Endometrium (tissue), 2 donors: ENCODE data around the gene TBC1D23.
"Not testable (repeated sequence)": the region's sequence is repeated elsewhere in the genome, so short reads cannot be mapped to it uniquely, and the experiment has no call there.

Experiments used
- FAIRE-seq: peaks from 2 replicates; lab custom pipeline; 2012; peaks lifted over from hg19 to GRCh38; lab: Jason Lieb, UNC
- donor health status: control.
- donor health status: control.

The TBC1D23 gene

DNA sequence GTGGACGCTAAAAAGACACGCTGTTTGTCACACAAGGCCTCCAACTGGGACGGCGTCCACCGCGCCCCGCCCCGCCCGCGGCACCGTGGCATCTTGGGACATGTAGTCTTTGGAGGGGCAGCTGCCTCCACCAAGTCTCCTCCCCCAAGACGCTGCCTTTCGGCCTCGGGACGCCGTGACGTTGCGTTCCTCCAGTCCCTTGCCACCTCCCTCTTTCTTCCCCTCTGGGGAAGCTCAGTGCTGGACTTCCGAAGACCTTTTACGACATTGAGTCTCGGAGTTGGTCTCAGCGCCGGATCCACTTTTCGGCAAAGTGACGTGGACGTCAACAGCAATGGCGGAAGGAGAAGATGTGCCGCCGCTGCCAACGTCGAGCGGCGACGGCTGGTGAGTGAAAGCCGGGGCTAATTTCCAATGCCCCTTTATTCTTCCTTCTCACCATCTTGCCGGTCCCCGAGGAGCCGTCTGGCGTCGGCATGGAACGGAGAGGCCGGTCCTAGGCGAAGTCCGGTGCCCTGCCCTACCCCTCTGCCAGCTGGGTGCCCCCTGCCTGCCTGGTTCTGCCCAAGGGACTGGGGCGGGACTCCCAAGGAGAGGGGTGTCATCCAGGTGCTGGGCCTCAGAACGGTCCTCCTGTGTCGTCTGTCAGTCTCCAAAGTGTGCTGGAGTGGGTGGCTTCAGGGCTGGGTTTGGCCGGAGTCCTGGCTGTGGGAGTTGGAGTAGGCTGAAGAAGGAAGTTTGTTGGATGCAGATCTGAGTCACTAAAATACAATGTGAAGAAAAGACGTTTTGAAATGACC, at the start of gene TBC1D23:
TBC1D23 (plus strand) TSS at position 308 of the 800 bp plus-strand sequence; CDS start at position 335, 27 bp downstream.
- peak; percentile 100 for FAIRE-seq

DNA sequence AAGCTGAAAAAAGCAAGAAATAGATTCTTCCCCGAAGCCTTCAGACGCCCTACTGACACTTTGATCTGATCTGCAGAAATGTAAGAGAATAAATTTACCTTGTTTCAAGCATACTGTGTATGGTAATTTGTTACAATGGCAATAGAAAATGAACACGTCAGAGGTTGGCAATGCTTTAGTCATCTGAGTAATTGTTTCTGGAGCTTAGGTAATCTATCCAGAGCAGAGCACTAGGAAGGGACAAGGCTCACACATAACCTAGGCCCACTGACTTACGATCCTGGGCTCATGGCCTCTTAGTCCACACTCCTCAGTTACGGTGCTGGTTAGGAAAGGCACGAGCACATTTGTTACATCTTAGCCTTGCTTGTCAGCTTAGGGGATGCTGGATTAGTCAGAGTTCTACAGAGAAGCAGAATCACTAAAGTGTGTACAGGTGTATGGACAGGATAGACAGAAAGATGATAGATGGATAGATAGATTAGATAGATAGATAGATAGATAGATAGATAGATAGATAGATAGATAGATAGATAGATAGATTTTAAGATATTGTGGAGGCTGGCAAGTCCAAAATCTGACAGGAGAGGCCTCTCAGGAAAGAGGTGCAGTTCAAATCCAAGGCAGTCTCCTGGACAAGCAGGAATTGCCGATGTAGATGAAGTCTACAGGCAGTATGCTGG, 46.8 kb upstream of the TBC1D23 start:
- FAIRE-seq, result no peak

DNA sequence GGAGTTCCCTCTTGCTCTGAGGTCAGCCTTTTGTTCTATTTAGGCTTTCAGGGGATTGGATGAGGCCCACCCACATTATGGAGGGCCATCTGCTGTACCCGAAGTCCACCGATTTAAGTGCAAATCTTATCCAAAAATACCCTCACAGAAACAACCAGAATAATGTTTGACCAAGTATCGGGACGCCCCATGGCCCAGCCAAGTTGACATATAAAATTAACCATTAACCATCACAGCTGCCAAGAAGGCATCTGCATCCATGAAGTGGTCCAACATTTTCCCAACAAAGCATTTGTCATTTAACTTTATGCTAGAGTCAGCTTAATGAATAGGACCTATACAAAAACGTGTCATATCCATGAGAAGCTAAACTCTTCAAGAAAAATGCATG, 46.2 kb upstream of the TBC1D23 start:
- FAIRE-seq, result no peak

DNA sequence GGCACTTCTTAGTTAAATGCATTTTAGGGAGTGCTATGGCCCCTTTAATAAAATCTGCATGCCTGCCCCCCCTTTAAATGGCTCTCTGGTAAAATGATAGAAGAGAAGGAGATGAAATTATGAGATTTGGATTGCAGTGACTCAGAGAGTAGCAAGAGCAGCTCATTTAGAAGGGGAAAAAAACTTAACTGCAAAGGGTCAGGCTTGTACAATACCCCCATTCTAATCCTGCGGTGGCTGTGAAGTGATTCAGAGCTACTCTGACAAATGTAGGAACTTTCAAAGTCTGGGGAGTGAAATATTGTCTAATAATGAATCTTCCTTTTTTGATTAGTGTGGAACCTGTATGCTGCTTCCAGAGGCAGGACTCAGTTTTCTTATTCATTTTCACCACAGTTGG, 44.1 kb upstream of the TBC1D23 start:
- FAIRE-seq, result no peak

DNA sequence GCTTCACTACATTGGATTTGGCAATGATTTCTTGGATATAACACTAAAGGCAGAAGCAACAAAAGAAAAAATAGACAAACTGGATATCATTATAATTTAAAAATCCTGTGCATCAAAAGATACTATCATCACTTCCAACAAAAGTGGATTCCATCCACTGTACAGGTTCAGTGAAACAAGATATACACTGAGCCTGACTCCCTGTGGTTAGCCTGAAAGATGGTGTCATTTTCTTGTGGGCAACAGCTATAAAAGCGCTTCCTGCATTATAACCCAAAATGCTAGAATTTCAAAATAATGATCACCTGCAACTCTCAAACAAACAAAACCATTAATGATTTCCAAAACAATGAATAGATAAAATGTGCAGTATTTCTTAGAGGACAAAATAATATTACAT, 39.6 kb upstream of the TBC1D23 start:
- no peak for FAIRE-seq

DNA sequence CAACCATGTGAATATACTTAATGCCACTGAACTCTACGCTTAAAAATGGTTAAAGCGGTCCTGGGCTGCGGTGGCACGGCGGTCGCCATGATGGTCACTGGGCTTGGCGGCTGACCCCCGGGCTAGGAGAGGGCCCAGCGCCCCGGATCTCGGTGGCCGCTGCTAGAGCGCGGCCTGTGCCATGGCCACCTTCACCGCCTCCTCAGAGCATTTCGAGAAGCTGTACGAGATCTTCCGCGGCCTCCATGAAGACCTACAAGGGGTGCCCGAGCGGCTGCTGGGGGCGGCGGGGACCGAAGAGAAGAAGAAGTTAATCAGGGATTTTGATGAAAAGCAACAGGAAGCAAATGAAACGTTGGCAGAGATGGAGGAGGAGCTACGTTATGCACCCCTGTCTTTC, 35.6 kb upstream of the TBC1D23 start:
- FAIRE-seq, result no peak

GRCh38 chr3:100225883-100226282, 34.9 kb upstream of the TBC1D23 start:
- no peak for FAIRE-seq

DNA sequence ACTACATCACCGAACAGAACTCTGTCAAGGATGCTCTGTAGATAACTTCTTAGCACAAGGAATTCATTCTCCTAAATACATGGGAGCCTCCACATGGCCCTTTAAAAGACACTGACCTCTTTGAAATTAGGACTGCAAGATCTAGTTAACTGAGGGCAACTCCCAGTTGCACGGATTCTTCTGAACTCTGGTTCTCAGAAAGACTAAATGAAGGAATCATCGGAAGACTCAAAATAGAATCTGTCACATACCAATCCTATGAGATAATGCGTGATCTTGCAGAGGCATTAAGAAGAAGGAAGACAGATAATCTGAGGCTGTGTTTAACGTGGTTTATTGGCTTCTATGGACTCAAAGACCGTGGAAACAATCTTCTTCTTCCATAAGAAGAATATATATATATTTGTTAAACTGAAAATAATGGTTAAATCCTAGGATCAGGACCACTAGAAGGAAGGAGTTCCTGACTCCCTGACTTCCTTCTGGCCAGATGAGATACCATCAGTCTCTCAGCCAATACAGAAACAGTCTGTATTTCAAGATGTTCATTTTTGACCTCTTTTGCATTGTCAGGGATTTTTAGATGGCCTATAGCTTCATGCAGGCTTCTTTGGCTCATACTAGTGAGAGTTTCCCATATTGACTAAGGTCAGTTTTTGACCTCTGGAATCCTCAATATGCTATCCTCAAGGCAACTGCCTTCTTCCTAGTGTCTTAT, 33.9 kb upstream of the TBC1D23 start:
- no peak for FAIRE-seq

DNA sequence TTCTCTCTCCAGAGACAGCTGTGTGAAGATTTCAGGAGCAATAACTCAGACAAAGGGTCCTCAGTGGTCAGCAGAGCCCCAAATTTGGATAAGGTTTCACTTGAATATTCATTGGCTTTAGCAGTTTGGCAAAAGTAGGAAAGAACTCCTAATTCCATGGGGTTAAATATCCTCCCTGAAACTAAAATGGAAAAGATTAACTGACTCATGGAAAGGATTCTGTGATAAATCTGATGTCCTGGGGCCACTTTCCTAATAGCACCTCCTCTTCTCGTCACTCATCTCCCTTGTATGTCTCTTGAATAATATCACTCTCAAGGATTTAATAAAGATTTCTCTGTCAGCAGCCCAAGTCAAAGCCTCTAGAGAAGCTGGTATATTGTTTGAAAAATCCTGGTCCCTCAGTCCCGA, 33.3 kb upstream of the TBC1D23 start:
- no peak for FAIRE-seq

DNA sequence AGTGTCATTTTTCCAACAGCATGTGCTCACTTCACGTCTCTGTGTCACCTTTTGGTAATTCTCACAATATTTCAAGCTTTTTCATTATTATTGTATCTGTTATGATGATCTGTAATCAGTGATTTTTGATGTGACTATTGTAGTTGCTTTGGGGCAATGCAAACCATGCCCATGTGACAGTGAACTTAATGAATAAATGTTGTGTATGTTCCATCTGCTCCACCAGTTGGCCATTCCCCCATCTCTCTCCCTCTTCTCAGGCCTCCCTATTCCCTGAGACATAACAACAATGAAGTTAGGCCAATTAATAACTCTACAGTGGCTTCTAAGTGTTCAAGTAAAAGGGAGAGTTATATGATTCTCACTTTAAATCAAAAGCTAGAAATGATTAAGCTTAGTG, 32.5 kb upstream of the TBC1D23 start:
- no peak for FAIRE-seq

GRCh38 chr3:100229188-100229587, 31.6 kb upstream of the TBC1D23 start:
- FAIRE-seq, result not testable (repeated sequence)

DNA sequence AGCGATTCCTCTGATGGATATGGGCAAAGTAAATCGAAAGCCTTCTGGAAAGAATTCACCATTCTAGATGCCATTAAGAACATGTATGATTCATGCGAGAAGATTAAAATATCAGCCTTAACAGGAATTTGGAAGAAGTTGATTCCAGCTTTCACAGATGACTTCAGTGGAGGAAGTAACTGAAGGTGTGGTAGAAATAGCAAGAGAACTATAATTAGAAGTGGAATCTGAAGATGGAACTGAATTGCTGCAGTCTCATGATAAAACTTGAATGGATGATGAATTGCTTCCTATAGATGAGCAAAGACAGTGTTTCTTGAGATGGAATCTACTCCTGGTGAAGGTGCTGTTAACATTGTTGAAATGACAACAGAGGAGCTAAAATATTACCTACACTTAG, 30.1 kb upstream of the TBC1D23 start:
- no peak for FAIRE-seq

DNA sequence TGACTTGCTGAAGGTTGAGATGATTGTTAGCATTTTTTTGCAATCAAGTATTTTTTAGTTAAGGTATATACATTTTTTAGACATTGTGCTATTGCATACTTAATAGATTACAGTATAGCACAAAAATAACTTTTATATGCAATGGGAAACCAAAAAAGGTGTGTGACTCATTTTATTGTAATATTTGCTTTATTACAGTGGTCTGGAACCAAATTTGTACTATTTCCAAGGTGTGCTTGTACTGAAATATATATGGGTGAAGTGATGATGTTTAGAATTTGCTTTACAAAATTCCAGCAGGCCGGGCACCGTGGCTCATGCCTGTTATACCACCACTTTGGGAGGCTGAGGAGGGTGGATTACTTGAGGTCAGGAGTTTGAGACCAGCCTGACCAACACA, 29.1 kb upstream of the TBC1D23 start:
- no peak for FAIRE-seq

- FAIRE-seq, result no peak
Observed at GRCh38 chr3:100234364-100234763, 26.4 kb upstream of the TBC1D23 start.

GRCh38 chr3:100238599-100238998, 22.2 kb upstream of the TBC1D23 start:
- FAIRE-seq, result no peak

GRCh38 chr3:100242471-100242870, 18.3 kb upstream of the TBC1D23 start:
- not testable (repeated sequence) for FAIRE-seq

GRCh38 chr3:100244264-100244663, 16.5 kb upstream of the TBC1D23 start:
- FAIRE-seq, result no peak

DNA sequence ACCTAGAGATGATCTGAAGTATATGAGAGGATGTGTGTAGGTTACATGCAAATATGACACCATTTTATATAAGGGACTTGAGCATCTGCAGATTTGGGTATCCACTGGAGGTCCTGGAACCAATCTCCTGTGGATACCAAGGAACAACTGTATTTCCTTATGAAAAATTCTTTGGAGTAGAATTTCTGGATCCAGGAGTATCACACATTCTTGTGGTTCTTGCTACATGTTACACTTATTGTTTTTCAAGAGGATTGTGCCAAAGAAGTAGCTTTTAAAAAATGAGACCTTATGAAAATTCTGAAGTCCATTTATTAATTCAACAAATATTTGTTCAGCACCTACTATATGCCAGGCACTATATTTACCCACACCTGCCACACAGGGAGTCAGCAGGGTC, 15.7 kb upstream of the TBC1D23 start:
- FAIRE-seq, result no peak

GRCh38 chr3:100245927-100246326, 14.9 kb upstream of the TBC1D23 start:
- FAIRE-seq, result no peak

GRCh38 chr3:100246999-100247398, 13.8 kb upstream of the TBC1D23 start:
- no peak for FAIRE-seq

DNA sequence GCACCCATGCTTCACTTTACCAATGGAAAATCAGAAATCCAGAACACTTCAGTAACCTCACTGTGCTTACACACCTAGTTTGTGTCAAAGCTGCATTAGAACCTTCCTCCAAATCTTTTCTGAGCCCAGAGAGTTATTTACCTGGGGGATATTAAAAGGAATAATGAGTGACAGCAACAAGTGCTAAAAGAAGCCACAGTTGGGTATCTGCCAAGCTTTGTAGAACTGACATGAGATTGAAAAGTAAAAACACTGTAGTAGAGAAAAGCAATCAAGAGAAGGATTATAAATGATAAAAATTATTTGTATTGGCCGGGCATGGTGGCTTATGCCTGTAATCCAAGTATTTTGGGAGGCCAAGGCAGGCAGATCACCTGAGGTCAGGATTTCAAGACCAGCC, 8.8 kb upstream of the TBC1D23 start:
- no peak for FAIRE-seq

GRCh38 chr3:100254168-100254777, 6.5 kb upstream of the TBC1D23 start:
- FAIRE-seq, result no peak

- no peak for FAIRE-seq
Observed at GRCh38 chr3:100256731-100257151, 4.1 kb upstream of the TBC1D23 start.
